Kidney epithelial cell (primary cell): Measurements from ENCODE around the gene SRRT. TPM values are rescaled to one million over a fixed set of nuclear protein-coding genes. Genes with fewer than 3 reads are reported as not detected.

Source experiments
- DNase-seq: peaks from one replicate; pipeline ENCODE4 v3.0.0-alpha.2; 2010; ENCODE audit warnings: low read depth
- H3K27me3 ChIP-seq: 2 replicates; pipeline ENCODE4 v1.6.0; 2011; ENCODE audit warnings: low read length; ENCODE audit not compliant: control insufficient read depth, insufficient read depth
- H3K36me3 ChIP-seq: 2 replicates; pipeline ENCODE4 v1.5.1; 2011; ENCODE audit warnings: low read length; ENCODE audit not compliant: control insufficient read depth, insufficient read depth
- H3K4me3 ChIP-seq: 2 replicates; pipeline ENCODE4 v1.5.1; 2011; ENCODE audit warnings: low read depth, mild to moderate bottlenecking, control low read depth, low read length
- total RNA-seq: library from RNA; depleted of rRNA; stranded (reverse); fragments of >200 nt; gene quantifications from 2 replicates; pipeline ENCODE4 v1.2.3, GENCODE V29; 2015
- TF ChIP-seq, protein P1 (sequence below): IDR thresholded peaks from 2 replicates; pipeline ENCODE4 v1.5.1; 2011; ENCODE audit warnings: mild to moderate bottlenecking, moderate library complexity, low read length, control low read depth, inconsistent platforms; ENCODE audit not compliant: insufficient read depth, poor library complexity, severe bottlenecking

SRRT gene
- total RNA-seq, 1 donor from 2014 or later, result 65.9 TPM

DNA sequence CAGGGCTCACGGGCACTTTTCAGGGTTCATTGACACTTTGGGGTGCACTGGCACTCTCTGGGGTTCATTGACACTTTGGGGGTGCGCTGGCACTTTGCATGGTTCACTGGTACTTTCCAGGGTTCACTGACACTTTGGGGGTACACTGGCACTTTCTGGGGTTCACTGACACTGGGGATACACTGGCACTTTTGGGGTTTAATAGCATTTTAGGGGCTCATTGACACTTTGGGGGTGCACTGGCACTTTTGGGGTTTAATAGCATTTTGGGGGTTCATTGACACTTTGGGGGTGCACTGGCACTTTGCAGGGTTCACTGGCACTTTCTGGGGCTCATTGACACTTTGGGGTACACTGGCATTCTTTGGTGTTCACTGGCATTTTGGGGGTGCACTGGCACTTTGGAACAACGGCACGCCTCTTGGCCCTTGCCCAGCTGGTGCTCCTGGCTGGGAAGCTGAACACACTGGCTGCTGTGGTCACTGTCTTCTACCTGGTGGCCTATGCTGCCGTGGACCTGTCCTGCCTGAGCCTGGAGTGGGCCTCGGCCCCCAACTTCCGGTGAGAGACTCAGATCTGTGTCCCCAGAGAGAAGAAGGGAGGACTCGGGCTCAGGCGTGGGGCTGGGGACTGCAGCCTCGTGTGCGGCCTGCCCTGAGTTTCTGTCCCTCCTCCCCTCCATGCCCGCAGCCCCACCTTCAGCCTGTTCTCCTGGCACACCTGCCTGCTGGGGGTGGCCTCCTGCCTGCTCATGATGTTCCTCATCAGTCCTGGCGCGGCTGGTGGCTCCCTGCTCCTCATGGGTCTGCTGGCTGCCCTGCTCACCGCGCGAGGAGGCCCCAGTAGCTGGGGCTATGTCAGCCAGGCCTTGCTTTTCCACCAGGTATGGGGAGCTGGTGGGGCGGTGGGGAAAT, 13.9 kb upstream of the SRRT start:
- H3K36me3 ChIP-seq, result no peaks in the 10 kb centered on the region
- no peaks in the 10 kb centered on the region for H3K27me3 ChIP-seq
- TF ChIP-seq, protein P1, sequence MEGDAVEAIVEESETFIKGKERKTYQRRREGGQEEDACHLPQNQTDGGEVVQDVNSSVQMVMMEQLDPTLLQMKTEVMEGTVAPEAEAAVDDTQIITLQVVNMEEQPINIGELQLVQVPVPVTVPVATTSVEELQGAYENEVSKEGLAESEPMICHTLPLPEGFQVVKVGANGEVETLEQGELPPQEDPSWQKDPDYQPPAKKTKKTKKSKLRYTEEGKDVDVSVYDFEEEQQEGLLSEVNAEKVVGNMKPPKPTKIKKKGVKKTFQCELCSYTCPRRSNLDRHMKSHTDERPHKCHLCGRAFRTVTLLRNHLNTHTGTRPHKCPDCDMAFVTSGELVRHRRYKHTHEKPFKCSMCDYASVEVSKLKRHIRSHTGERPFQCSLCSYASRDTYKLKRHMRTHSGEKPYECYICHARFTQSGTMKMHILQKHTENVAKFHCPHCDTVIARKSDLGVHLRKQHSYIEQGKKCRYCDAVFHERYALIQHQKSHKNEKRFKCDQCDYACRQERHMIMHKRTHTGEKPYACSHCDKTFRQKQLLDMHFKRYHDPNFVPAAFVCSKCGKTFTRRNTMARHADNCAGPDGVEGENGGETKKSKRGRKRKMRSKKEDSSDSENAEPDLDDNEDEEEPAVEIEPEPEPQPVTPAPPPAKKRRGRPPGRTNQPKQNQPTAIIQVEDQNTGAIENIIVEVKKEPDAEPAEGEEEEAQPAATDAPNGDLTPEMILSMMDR, result no peak
- no peak for DNase-seq
- no peak overlapping the region for H3K4me3 ChIP-seq

DNA sequence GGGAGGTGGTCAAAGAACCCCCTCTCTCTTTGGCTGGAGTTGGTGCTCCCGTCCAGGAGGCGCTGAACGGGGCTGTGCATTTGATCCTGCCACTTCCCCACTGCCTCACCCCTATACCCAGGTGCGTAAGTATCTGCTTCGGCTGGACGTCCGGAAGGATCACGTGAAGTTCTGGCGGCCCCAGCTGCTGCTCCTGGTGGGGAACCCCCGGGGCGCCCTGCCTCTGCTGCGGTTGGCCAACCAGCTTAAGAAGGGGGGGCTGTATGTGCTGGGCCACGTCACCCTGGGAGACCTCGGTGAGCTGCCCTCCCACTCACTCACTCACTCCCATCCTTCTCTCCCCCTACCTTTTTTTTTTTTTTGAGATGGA, 13.3 kb upstream of the SRRT start:
- TF ChIP-seq, protein P1, result no peak
- no peak for DNase-seq
- H3K4me3 ChIP-seq, result no peak overlapping the region
- H3K27me3 ChIP-seq, result no peaks in the 10 kb centered on the region
- H3K36me3 ChIP-seq, result no peaks in the 10 kb centered on the region

DNA sequence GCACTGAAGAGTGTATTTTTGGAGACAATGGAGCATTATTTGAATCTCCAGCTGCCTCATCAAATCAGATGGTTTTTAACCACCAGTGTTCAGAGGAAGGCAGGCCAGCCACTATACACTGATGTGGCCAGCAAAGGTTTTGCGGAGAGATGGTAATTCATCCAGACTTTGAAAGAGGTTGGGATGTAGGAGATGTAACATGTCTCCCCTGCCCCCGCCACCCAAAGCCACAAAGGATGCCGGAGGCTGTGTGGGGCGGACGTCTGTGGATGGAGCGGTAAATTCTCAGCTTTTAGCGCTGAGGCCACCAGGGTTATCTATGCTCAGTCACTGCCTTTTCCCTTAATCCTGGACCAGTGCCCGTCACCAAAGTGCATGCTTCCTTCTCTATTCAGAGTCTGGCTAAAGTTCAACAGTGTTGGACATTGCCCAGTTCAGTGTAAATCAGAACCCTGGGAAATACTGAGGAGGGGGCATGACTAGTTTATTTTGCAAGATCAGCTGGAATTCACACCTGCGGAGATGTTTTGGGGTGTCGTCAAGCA, 11.4 kb upstream of the SRRT start:
- H3K4me3 ChIP-seq, result no peak overlapping the region
- TF ChIP-seq, protein P1, result no peak
- no peak for DNase-seq
- H3K36me3 ChIP-seq, result no peaks in the 10 kb centered on the region
- H3K27me3 ChIP-seq, result no peaks in the 10 kb centered on the region

DNA sequence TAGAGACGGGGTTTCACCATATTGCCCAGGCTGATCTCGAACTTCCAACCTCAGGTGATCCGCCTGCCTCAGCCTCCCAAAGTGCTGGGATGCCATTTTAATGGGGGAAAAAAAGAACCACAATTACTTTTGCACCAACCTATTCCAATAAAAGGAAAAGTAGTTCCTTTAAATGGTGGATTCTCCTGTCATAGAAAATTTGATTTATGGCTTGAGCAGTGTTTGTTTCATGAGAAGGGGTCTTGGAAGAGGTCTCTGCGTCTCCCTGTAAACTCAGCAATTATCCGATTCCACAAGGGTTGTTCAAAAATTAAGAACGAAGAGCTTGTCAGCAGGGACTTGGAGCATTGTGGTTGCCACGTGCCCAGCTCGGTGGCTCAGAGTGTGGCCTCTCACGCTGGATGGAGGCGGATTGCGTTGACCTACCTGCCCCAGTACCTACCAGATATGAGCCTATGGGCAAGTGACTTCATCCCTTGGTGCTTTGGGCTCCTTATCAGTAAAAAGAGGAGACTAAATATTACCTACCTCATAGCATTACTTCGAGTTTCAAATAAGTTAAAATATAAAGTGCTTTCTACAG, 10.5 kb upstream of the SRRT start:
- no peaks in the 10 kb centered on the region for H3K27me3 ChIP-seq
- no peak overlapping the region for H3K4me3 ChIP-seq
- TF ChIP-seq, protein P1, result no peak
- H3K36me3 ChIP-seq, result no peaks in the 10 kb centered on the region
- DNase-seq, result no peak

DNA sequence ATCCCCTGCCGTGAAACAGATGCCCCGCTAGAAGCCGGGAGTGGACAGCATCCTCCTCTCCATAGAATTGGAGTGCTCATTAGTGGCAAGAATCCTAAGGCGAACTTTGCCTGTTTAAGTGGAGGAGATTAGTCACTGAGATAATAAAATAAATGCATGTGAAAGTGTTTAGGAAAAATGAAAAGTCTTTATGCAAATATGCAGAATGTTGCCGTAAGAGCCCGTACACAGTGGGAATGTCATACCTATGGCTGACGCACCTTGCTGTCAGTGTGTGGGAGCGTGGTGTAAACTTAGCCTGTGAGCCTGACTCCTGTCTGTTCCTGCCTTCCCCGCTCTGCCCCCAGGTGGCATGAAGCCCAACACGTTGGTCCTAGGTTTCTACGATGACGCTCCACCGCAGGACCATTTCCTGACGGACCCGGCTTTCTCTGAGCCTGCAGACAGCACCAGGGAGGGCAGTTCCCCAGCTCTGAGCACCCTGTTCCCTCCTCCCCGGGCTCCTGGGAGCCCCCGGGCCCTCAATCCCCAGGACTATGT, 9.5 kb upstream of the SRRT start:
- TF ChIP-seq, protein P1, result no peak
- Histone ChIP-seq H3K36me3 (peaks cover 1% of the 10 kb centered on the region), H3K4me3 (no peak overlapping the region), H3K27me3 (no peaks in the 10 kb centered on the region)
- DNase-seq, result no peak
